Measurements from ENCODE around the gene WWOX. TPM values are rescaled to one million over a fixed set of nuclear protein-coding genes. Genes with fewer than 3 reads are reported as not detected.

Gene WWOX
- total RNA-seq, 4 donors from 2014 or later = 12.9 to 53.5 (median 25.6) TPM

DNA sequence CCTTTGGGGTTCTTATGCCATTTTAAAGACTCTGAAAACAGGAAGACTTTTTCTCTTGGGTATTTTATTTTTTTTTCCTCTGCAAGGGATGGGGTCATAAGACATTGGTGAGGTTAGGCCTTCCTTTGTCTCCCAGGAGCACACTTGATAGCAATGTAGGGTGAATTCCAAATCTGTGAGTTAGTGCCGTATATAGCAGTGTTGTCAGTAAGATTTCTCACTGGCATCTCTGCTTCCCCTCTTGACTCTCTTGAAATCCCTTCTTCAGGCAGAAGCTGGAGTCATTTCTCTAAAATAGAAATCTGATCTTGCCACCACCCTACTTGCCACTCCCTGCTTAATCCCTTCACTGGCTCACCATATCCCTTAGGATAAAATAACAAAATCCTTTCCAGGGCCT, 529.7 kb downstream of the WWOX start:
- H3K36me3 ChIP-seq = no peaks in the 10 kb centered on the region
- H3K27me3 ChIP-seq = no peaks in the 10 kb centered on the region
- WGBS, 2 donors (ENCODE audit: low coverage in 1 of 2) = 0 to 25% methylated on average over 1 of the region's 1 CpG
- H3K4me3 ChIP-seq = no peak overlapping the region
- TF ChIP-seq POLR2AphosphoS5 (IDR thresholded peaks at IDR 0.05) (no peak), EP300 (IDR thresholded peaks at IDR 0.05) (no peak), POLR2A (IDR thresholded peaks at IDR 0.05) (no peak)
- TF ChIP-seq, protein P1, sequence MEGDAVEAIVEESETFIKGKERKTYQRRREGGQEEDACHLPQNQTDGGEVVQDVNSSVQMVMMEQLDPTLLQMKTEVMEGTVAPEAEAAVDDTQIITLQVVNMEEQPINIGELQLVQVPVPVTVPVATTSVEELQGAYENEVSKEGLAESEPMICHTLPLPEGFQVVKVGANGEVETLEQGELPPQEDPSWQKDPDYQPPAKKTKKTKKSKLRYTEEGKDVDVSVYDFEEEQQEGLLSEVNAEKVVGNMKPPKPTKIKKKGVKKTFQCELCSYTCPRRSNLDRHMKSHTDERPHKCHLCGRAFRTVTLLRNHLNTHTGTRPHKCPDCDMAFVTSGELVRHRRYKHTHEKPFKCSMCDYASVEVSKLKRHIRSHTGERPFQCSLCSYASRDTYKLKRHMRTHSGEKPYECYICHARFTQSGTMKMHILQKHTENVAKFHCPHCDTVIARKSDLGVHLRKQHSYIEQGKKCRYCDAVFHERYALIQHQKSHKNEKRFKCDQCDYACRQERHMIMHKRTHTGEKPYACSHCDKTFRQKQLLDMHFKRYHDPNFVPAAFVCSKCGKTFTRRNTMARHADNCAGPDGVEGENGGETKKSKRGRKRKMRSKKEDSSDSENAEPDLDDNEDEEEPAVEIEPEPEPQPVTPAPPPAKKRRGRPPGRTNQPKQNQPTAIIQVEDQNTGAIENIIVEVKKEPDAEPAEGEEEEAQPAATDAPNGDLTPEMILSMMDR (IDR thresholded peaks at IDR 0.05) = no peak
- no peak overlapping the region for H3K27ac ChIP-seq
- H3K9me3 ChIP-seq = peaks cover 0 to 11% (median 0%) of the 10 kb centered on the region in 3 donors
- ATAC-seq = no peak
- H3K4me1 ChIP-seq = no peaks in the 10 kb centered on the region

DNA sequence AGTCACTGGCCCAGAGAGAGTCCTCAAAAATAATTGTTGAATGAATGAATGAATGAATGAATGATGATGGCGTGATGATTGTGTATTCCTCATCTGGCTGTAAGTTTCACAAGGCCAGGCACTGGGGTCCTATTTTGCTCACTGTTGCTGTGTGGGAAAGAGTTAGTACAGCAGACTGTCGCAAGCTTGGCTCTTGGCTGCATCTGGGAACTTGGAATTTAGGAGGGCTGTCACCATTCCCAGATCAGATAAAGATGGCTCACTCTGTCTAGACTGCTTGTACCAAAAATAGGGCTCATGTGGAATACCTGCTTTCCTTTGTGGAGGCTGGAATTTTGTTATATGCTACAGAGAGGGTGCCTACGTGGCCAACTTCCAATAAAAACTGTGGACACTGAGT, 530.6 kb downstream of the WWOX start:
- Histone ChIP-seq H3K4me3 (no peak overlapping the region), H3K27ac (no peak overlapping the region), H3K4me1 (no peaks in the 10 kb centered on the region), H3K9me3 (peaks cover 0 to 11% (median 0%) of the 10 kb centered on the region in 3 donors), H3K36me3 (no peaks in the 10 kb centered on the region), H3K27me3 (no peaks in the 10 kb centered on the region)
- TF ChIP-seq POLR2A (IDR thresholded peaks at IDR 0.05) = no peak
- TF ChIP-seq POLR2AphosphoS5 (IDR thresholded peaks at IDR 0.05) = no peak
- TF ChIP-seq, protein P1 (IDR thresholded peaks at IDR 0.05) = no peak
- TF ChIP-seq EP300 (IDR thresholded peaks at IDR 0.05) = no peak
- WGBS, 2 donors (ENCODE audit: low coverage in 1 of 2) = 67 to 89% methylated on average over 1 to 2 of the region's 3 CpGs
- no peak for ATAC-seq

GRCh38 chr16:78633551-78633950, 534.1 kb downstream of the WWOX start:
- peaks cover 0 to 11% (median 0%) of the 10 kb centered on the region in 3 donors for H3K9me3 ChIP-seq
- no peak for TF ChIP-seq POLR2AphosphoS5 (IDR thresholded peaks at IDR 0.05)
- TF ChIP-seq POLR2A (IDR thresholded peaks at IDR 0.05) = no peak
- TF ChIP-seq, protein P1 (IDR thresholded peaks at IDR 0.05) = no peak
- no peak for TF ChIP-seq EP300 (IDR thresholded peaks at IDR 0.05)
- H3K36me3 ChIP-seq = no peaks in the 10 kb centered on the region
- ATAC-seq = no peak
- WGBS, 2 donors (ENCODE audit: low coverage in 1 of 2) = 82 to 96% methylated on average over 5 to 9 of the region's 12 CpGs
- no peak overlapping the region for H3K27ac ChIP-seq
- no peaks in the 10 kb centered on the region for H3K4me1 ChIP-seq
- H3K4me3 ChIP-seq = no peak overlapping the region
- H3K27me3 ChIP-seq = no peaks in the 10 kb centered on the region

DNA sequence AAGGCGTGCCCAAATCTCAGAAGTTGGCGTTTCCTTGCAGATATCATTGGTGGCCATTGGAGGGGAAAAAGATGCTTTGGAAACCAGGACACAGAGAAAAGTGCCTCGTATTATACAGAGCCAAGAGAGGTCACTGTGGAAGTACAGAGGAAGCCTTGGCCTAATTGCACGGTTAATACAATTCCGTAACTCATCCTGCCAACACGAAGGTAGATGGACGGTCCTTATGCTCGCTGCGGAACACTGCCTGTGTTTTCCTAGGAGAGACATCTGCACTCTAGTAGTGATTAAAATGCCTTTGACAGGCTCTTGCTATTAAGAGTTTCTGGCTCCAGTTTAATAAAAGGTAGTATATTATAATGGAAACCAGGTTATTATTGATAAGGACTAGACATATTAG, 536.4 kb downstream of the WWOX start:
- Histone ChIP-seq H3K27me3 (no peaks in the 10 kb centered on the region), H3K27ac (no peak overlapping the region), H3K9me3 (peaks cover 0 to under 1% (median 0%) of the 10 kb centered on the region in 3 donors), H3K4me3 (no peak overlapping the region), H3K4me1 (no peaks in the 10 kb centered on the region), H3K36me3 (no peaks in the 10 kb centered on the region)
- ATAC-seq = no peak
- TF ChIP-seq, protein P1 (IDR thresholded peaks at IDR 0.05) = no peak
- no peak for TF ChIP-seq POLR2AphosphoS5 (IDR thresholded peaks at IDR 0.05)
- no peak for TF ChIP-seq POLR2A (IDR thresholded peaks at IDR 0.05)
- no peak for TF ChIP-seq EP300 (IDR thresholded peaks at IDR 0.05)
- 90% methylated on average over 2 of the region's 9 CpGs; no CpG with 5 or more reads in 1 of the 2 donors for whole genome bisulfite sequencing, 2 donors (ENCODE audit: low coverage in 1 of 2)

GRCh38 chr16:78638371-78638770, 538.9 kb downstream of the WWOX start:
- no peaks in the 10 kb centered on the region for H3K9me3 ChIP-seq
- no peak overlapping the region for H3K4me3 ChIP-seq
- H3K27me3 ChIP-seq = no peaks in the 10 kb centered on the region
- WGBS, 2 donors (ENCODE audit: low coverage in 1 of 2) = 83 to 100% methylated on average over 2 to 4 of the region's 4 CpGs
- no peaks in the 10 kb centered on the region for H3K36me3 ChIP-seq
- no peak for ATAC-seq
- no peak overlapping the region for H3K27ac ChIP-seq
- TF ChIP-seq, protein P1 (IDR thresholded peaks at IDR 0.05) = no peak
- no peak for TF ChIP-seq POLR2A (IDR thresholded peaks at IDR 0.05)
- TF ChIP-seq EP300 (IDR thresholded peaks at IDR 0.05) = no peak
- TF ChIP-seq POLR2AphosphoS5 (IDR thresholded peaks at IDR 0.05) = no peak
- H3K4me1 ChIP-seq = no peaks in the 10 kb centered on the region

All from gastroesophageal sphincter (tissue), 4 donors.